Neural cell (in vitro differentiated cells): Measurements from ENCODE around the gene GSC2.

Experiments used
- EP300 ChIP-seq: fragments of 450-650 bp; conservative IDR thresholded peaks from 2 replicates; pipeline ENCODE4 v1.6.1; 2014; ENCODE audit warnings: antibody characterized with exemption, mild to moderate bottlenecking, moderate library complexity; ENCODE audit not compliant: poor library complexity, severe bottlenecking
- EZH2 ChIP-seq: fragments of 200-600, 300-800 bp; shearing (Covaris generic), sonication (generic); IDR thresholded peaks from 2 replicates; pipeline ENCODE4 v1.6.1; 2014; ENCODE audit warnings: antibody characterized with exemption, low read length, borderline replicate concordance, mild to moderate bottlenecking; ENCODE audit not compliant: insufficient read depth, poor library complexity, severe bottlenecking
- MXI1 ChIP-seq: fragments of 450-650 bp; conservative IDR thresholded peaks from 2 replicates; pipeline ENCODE4 v1.6.1; 2014; ENCODE audit warnings: antibody characterized with exemption, mild to moderate bottlenecking; ENCODE audit not compliant: poor library complexity, severe bottlenecking
- POLR2AphosphoS5 ChIP-seq: IDR thresholded peaks from 2 replicates; pipeline ENCODE4 v1.6.1; 2012
- RAD21 ChIP-seq: fragments of 450-650 bp; conservative IDR thresholded peaks from 2 replicates; pipeline ENCODE4 v1.6.1; 2014; ENCODE audit warnings: antibody characterized with exemption, mild to moderate bottlenecking, moderate library complexity
- SMC3 ChIP-seq: fragments of 450-650 bp; conservative IDR thresholded peaks from 2 replicates; pipeline ENCODE4 v1.6.1; 2014; ENCODE audit warnings: antibody characterized with exemption, mild to moderate bottlenecking, moderate library complexity; ENCODE audit not compliant: poor library complexity
- TF ChIP-seq, protein P1 (sequence below): fragments of 450-650 bp; IDR thresholded peaks from 2 replicates; pipeline ENCODE4 v1.5.1; 2014; ENCODE audit warnings: antibody characterized with exemption, mild to moderate bottlenecking, moderate library complexity; ENCODE audit not compliant: poor library complexity, severe bottlenecking
- TF ChIP-seq, protein P2 (sequence below): IDR thresholded peaks from 2 replicates; pipeline ENCODE4 v1.6.1; 2012; ENCODE audit warnings: borderline replicate concordance

DNA sequence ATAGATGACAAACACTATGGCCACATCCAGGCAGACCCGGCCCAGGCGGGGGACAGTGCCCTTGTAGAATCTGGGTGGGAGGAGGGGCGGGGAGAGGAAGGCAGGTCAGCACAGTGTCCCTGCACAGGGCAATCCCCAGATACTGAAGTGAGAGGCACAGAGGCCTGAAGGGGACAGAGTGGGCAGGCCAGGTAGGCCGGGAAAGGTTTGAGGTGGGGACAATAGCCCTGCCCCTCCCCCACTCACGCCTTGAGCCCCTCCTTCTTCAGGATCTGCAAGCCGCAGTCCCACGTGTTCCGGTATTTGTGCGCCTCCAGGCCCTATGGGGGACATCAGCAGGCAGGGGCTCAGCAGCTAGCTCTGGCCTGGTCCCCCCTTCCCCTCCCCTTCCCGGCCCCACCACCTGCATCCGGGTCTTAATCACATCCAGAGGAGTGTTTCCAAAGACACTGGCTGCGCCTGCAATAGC lies 26.1 kb upstream of the GSC2 start:
- TF ChIP-seq, protein P1, sequence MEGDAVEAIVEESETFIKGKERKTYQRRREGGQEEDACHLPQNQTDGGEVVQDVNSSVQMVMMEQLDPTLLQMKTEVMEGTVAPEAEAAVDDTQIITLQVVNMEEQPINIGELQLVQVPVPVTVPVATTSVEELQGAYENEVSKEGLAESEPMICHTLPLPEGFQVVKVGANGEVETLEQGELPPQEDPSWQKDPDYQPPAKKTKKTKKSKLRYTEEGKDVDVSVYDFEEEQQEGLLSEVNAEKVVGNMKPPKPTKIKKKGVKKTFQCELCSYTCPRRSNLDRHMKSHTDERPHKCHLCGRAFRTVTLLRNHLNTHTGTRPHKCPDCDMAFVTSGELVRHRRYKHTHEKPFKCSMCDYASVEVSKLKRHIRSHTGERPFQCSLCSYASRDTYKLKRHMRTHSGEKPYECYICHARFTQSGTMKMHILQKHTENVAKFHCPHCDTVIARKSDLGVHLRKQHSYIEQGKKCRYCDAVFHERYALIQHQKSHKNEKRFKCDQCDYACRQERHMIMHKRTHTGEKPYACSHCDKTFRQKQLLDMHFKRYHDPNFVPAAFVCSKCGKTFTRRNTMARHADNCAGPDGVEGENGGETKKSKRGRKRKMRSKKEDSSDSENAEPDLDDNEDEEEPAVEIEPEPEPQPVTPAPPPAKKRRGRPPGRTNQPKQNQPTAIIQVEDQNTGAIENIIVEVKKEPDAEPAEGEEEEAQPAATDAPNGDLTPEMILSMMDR: no peak
- TF ChIP-seq EZH2 (no peak), POLR2AphosphoS5 (no peak), RAD21 (no peak), MXI1 (no peak), EP300 (no peak), SMC3 (no peak)
- TF ChIP-seq, protein P2, sequence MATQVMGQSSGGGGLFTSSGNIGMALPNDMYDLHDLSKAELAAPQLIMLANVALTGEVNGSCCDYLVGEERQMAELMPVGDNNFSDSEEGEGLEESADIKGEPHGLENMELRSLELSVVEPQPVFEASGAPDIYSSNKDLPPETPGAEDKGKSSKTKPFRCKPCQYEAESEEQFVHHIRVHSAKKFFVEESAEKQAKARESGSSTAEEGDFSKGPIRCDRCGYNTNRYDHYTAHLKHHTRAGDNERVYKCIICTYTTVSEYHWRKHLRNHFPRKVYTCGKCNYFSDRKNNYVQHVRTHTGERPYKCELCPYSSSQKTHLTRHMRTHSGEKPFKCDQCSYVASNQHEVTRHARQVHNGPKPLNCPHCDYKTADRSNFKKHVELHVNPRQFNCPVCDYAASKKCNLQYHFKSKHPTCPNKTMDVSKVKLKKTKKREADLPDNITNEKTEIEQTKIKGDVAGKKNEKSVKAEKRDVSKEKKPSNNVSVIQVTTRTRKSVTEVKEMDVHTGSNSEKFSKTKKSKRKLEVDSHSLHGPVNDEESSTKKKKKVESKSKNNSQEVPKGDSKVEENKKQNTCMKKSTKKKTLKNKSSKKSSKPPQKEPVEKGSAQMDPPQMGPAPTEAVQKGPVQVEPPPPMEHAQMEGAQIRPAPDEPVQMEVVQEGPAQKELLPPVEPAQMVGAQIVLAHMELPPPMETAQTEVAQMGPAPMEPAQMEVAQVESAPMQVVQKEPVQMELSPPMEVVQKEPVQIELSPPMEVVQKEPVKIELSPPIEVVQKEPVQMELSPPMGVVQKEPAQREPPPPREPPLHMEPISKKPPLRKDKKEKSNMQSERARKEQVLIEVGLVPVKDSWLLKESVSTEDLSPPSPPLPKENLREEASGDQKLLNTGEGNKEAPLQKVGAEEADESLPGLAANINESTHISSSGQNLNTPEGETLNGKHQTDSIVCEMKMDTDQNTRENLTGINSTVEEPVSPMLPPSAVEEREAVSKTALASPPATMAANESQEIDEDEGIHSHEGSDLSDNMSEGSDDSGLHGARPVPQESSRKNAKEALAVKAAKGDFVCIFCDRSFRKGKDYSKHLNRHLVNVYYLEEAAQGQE: no peak
